K562 (cell line): Measurements from ENCODE around the gene PIK3R1. TPM values are rescaled to one million over a fixed set of nuclear protein-coding genes. Genes with fewer than 3 reads are reported as not detected.

Experiments used
- C11orf30 ChIP-seq: fragments of 450-650 bp; IDR thresholded peaks from 2 replicates; pipeline ENCODE4 v1.6.1; 2016; ENCODE audit warnings: low read depth, mild to moderate bottlenecking
- DNMT1 ChIP-seq: fragments of 450-650 bp; IDR thresholded peaks from 2 replicates; pipeline ENCODE4 v1.6.1; 2016; ENCODE audit warnings: antibody characterized with exemption, mild to moderate bottlenecking
- FOXJ2 ChIP-seq: fragments of 200-800 bp; sonication (Bioruptor generic); IDR thresholded peaks from 2 replicates; pipeline ENCODE4 v1.6.1; 2016; ENCODE audit warnings: missing genetic modification characterization, missing compliant biosample characterization
- FOXK2 ChIP-seq, 2 experiments: fragments of 450-650 bp; IDR thresholded peaks in 1 of 2; conservative IDR thresholded peaks in 1 of 2; 2 replicates each; pipeline ENCODE4 v1.6.1; 2016; ENCODE audit warnings: low read depth in 2 of 2, mild to moderate bottlenecking in 1 of 2
- GABPB2 ChIP-seq: fragments of 250-450 bp; sonication (Bioruptor Pico); conservative IDR thresholded peaks from 2 replicates; pipeline ENCODE4 v1.5.1; 2021; ENCODE audit warnings: mild to moderate bottlenecking
- HCFC1 ChIP-seq: IDR thresholded peaks from 2 replicates; pipeline ENCODE4 v1.6.1; 2012; ENCODE audit warnings: low read depth, low read length, improper control_type of control experiment
- LEF1 ChIP-seq: fragments of 450-650 bp; IDR thresholded peaks from 2 replicates; pipeline ENCODE4 v1.6.1; 2016; ENCODE audit warnings: mild to moderate bottlenecking
- MXI1 ChIP-seq: IDR thresholded peaks from 2 replicates; pipeline ENCODE4 v1.6.1; 2011; ENCODE audit warnings: low read depth, mild to moderate bottlenecking, improper control_type of control experiment, low read length
- MYNN ChIP-seq, 2 experiments: sonication (generic); formaldehyde crosslinking in 1 of 2; IDR thresholded peaks; 2 replicates each; pipeline versions ENCODE4 v1.5.0 to v1.6.1; 2016 to 2020; ENCODE audit warnings: antibody characterized with exemption in 1 of 2, missing genetic modification reagents in 1 of 2
- NFATC3 ChIP-seq: fragments of 450-650 bp; IDR thresholded peaks from 2 replicates; pipeline ENCODE4 v1.6.1; 2017; ENCODE audit warnings: mild to moderate bottlenecking
- NFE2 ChIP-seq: IDR thresholded peaks from 2 replicates; pipeline ENCODE4 v1.6.1; 2014; ENCODE audit warnings: antibody characterized with exemption, low read depth
- NFXL1 ChIP-seq: fragments of 450-650 bp; formaldehyde crosslinking; IDR thresholded peaks from 2 replicates; pipeline ENCODE4 v1.4.0; 2021; ENCODE audit warnings: mild to moderate bottlenecking
- RCOR1 ChIP-seq, 2 experiments: IDR thresholded peaks; 2 replicates each; pipeline ENCODE4 v1.6.1; 2012; ENCODE audit warnings: low read depth in 2 of 2, low read length in 2 of 2, borderline replicate concordance in 1 of 2, improper control_type of control experiment in 1 of 2
- SUPT5H ChIP-seq: fragments of 450-650 bp; IDR thresholded peaks from 2 replicates; pipeline ENCODE4 v1.6.1; 2016
- TSHZ1 ChIP-seq: fragments of 250-450 bp; sonication (Bioruptor Pico); IDR thresholded peaks from 2 replicates; pipeline ENCODE4 v1.4.0; 2020; ENCODE audit warnings: mild to moderate bottlenecking, moderate library complexity
- VEZF1 ChIP-seq: fragments of 200-800 bp; sonication (Bioruptor generic); IDR thresholded peaks from 2 replicates; pipeline ENCODE4 v1.6.1; 2017; ENCODE audit warnings: missing genetic modification characterization, missing compliant biosample characterization
- ZBTB34 ChIP-seq: fragments of 250-450 bp; sonication (Bioruptor Pico); IDR thresholded peaks from 2 replicates; pipeline ENCODE4 v1.8.0; 2021; ENCODE audit warnings: mild to moderate bottlenecking, moderate library complexity
- ZBTB8A ChIP-seq: fragments of 450-650 bp; IDR thresholded peaks from 2 replicates; pipeline ENCODE4 v1.6.1; 2018; ENCODE audit warnings: mild to moderate bottlenecking, moderate library complexity; ENCODE audit not compliant: partially characterized antibody
- ZFP36 ChIP-seq: fragments of 150-350 bp; IDR thresholded peaks from 2 replicates; pipeline ENCODE4 v1.6.1; 2018; ENCODE audit warnings: low read length, low read depth; ENCODE audit not compliant: partially characterized antibody
- ZNF23 ChIP-seq: fragments of 250-450 bp; sonication (Bioruptor Pico); IDR thresholded peaks from 2 replicates; pipeline ENCODE4 v1.4.0; 2020; ENCODE audit warnings: mild to moderate bottlenecking
- ZNF239 ChIP-seq: fragments of 250-450 bp; sonication (Bioruptor Pico); IDR thresholded peaks from 2 replicates; pipeline ENCODE4 v1.4.0; 2020; ENCODE audit warnings: mild to moderate bottlenecking
- ZNF277 ChIP-seq: fragments of 250-450 bp; sonication (Bioruptor Pico); IDR thresholded peaks from 2 replicates; pipeline ENCODE4 v1.8.0; 2022; ENCODE audit warnings: inconsistent platforms, mild to moderate bottlenecking, moderate library complexity, borderline replicate concordance
- ZNF589 ChIP-seq: fragments of 200-800 bp; sonication (Bioruptor generic); IDR thresholded peaks from 2 replicates; pipeline ENCODE4 v1.6.1; 2016; ENCODE audit warnings: low read depth, missing genetic modification characterization, missing compliant biosample characterization
- ZSCAN29 ChIP-seq: fragments of 450-650 bp; IDR thresholded peaks from 2 replicates; pipeline ENCODE4 v1.6.1; 2017
- polyA plus RNA-seq, 8 experiments: library from polyadenylated mRNA; depleted of rRNA in 4 of 8; stranded (reverse) in 5 of 8; unstranded in 3 of 8; fragments of >200 nt; fragmentation: Nextera tagmentation in 2 of 8; fragmentation: Illumina TruSeq in 1 of 8; extraction: Ambion mirVana in 2 of 8; extraction: Trizol in 1 of 8; gene quantifications; 2 replicates each; pipeline versions ENCODE4 v1.2.1 to v1.2.3, GENCODE V29; 2011 to 2014; ENCODE audit warnings: inconsistent platforms in 1 of 8, missing spikeins in 1 of 8
- total RNA-seq, 7 experiments: library from RNA; depleted of rRNA in 6 of 7; stranded (reverse); fragments of >200 nt in 6 of 7; fragmentation: Illumina TruSeq in 2 of 7; extraction: Trizol in 2 of 7; gene quantifications; 2 replicates each; pipeline versions ENCODE4 v1.2.1 to v1.2.3, GENCODE V29; 2011 to 2021; ENCODE audit warnings: low replicate concordance in 1 of 7

Gene PIK3R1
- total and polyA plus RNA-seq, 9 of the 15 experiments (the other 6 are each of a cell fraction or from before 2014, with no cell fraction given): 1.1 to 9.7 (median 4.8) TPM

- no peak for TF ChIP-seq ZNF277 (CRISPR knock-in tag)
- TF ChIP-seq NFXL1 (CRISPR knock-in tag): no peak
- peak; percentile 45; the same call in 1 of the 2 replicates for TF ChIP-seq NFE2
- TF ChIP-seq SUPT5H: no peak
- 0 out of 2 replicates have a peak, but pooled peaks have one; percentile 18 for TF ChIP-seq VEZF1 (CRISPR knock-in tag)
- no peak for TF ChIP-seq ZNF23 (CRISPR knock-in tag)
- no peak for TF ChIP-seq GABPB2
- TF ChIP-seq ZFP36: no peak
- TF ChIP-seq DNMT1: no peak
- TF ChIP-seq ZNF589: no peak
- peak in 1 of 2 experiments; percentile 53; a peak in 1 of 4 replicates for TF ChIP-seq RCOR1 (IDR thresholded peaks at IDR 0.05; ENCODE audit: borderline replicate concordance in 1 of 2, low read depth in 2 of 2, low read length in 2 of 2)
- no peak for TF ChIP-seq HCFC1
- no peak for TF ChIP-seq MXI1
- peak; percentile 55; the same call in 1 of the 2 replicates for TF ChIP-seq LEF1
- no peak for TF ChIP-seq ZNF239
- no peak for TF ChIP-seq ZSCAN29
- TF ChIP-seq ZBTB34: no peak
- TF ChIP-seq MYNN (IDR thresholded peaks at IDR 0.05): no peak
- TF ChIP-seq MYNN (CRISPR knock-in tag; IDR thresholded peaks at IDR 0.05): no peak
- peak; percentile 13 to 22; a peak in 2 of 4 replicates for TF ChIP-seq FOXK2 (conservative IDR thresholded peaks at IDR 0.05 in 1 of 2, IDR thresholded peaks at IDR 0.05 in 1 of 2; ENCODE audit: low read depth in 2 of 2)
- TF ChIP-seq TSHZ1: no peak
- TF ChIP-seq ZBTB8A: no peak
- no peak for TF ChIP-seq FOXJ2
- TF ChIP-seq C11orf30: peak; percentile 54; the same call in 1 of the 2 replicates
- TF ChIP-seq NFATC3: no peak
Measured at GRCh38 chr5:68316469-68316868, 100.9 kb downstream of the PIK3R1 start (continued).
